Spleen (tissue), 3 donors: ENCODE data around the gene ACACA.

Experiments used
- POLR2A ChIP-seq, 3 donors: fragments of 450-650 bp; IDR thresholded peaks; one replicate each; pipeline ENCODE4 v1.5.1; 2017; ENCODE audit warnings: antibody characterized with exemption in 3 of 3, mild to moderate bottlenecking in 1 of 3
- POLR2AphosphoS5 ChIP-seq, 3 donors: sonication (generic); formaldehyde crosslinking; IDR thresholded peaks; one replicate each; pipeline ENCODE4 v1.5.1; 2017; ENCODE audit warnings: antibody characterized with exemption in 3 of 3

DNA sequence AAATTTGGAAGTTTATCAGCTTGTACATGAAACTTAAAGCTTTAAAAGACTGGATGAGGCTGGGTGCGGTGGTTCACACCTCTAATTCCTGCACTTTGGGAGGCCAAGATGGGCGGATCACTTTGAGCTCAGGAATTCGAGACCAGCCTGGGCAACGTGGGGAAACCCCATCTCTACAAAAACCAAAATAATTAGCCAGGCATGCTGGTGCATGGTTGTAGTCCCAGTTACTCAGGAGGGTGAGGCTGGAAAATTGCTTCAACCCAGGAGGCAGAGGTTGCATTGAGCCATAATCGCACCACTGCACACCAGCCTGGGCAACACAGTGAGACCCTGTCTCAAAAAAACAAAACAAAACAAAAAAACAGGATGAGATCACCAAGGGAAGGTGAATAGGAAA lies 248.3 kb downstream of the ACACA start:
- TF ChIP-seq POLR2AphosphoS5 (IDR thresholded peaks at IDR 0.05) (no peak), POLR2A (IDR thresholded peaks at IDR 0.05) (no peak)
